ENCODE data around the gene BRAT1.

The BRAT1 gene

DNA sequence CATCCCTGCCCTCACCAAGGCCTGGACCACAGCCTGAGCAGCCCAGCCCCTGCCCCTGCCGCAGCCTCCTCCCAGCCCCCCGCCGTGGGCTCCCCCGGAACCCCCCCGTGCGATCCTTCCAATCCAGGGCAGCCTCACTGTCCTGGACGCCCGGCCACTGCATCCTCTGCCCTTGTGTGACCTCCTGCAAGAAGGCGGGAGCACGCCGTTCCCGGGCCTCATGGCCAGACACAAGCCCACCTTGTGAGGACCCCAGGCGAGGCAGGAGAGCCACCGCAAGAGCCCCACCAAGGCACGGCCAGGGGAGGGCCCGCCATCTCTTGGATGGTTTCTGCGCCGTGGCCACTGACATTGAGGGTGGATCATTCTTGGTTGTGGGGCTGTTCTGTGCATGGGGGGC lies 43.6 kb downstream of the BRAT1 start:
- Histone ChIP-seq H3K9me3 (replicated peaks; ENCODE audit: insufficient read depth, low read length) (no peaks in the 10 kb centered on the region), H3K4me2 (ENCODE audit: low read depth, low read length) (peak overlapping the region; percentile 50; the same call in 1 of the 2 replicates), H3F3A (ENCODE audit: insufficient read depth, low read length) (peaks cover 5% of the 10 kb centered on the region; the same call in 1 of the 2 replicates), H3K9ac (ENCODE audit: low read length) (no peak overlapping the region; the same call in 1 of the 2 replicates), H3K27me3 (replicated peaks; ENCODE audit: insufficient read depth, low read length) (peaks cover 30% of the 10 kb centered on the region), H3K79me2 (ENCODE audit: low read length) (no peaks in the 10 kb centered on the region), H3K36me3 (replicated peaks; ENCODE audit: insufficient read depth, low read length) (no peaks in the 10 kb centered on the region), H3K4me1 (ENCODE audit: low read length) (peaks cover 24% of the 10 kb centered on the region), H4K20me1 (ENCODE audit: insufficient read depth, low read length) (no peaks in the 10 kb centered on the region), H2AFZ (ENCODE audit: low read length) (peak overlapping the region; percentile 96), H3K4me3 (ENCODE audit: low read length) (no peak overlapping the region), H3K27ac (ENCODE audit: low read length) (no peak overlapping the region), H3K9me2 (replicated peaks; ENCODE audit: insufficient read depth, low read length) (no peaks in the 10 kb centered on the region)
- no peak for DNase-seq
- TF ChIP-seq EZH2phosphoT487 (IDR thresholded peaks at IDR 0.05; ENCODE audit: low read length) (no peak), EZH2 (optimal IDR thresholded peaks at IDR 0.05; ENCODE audit: low read depth, low read length) (no peak)
- TF ChIP-seq, protein P1, sequence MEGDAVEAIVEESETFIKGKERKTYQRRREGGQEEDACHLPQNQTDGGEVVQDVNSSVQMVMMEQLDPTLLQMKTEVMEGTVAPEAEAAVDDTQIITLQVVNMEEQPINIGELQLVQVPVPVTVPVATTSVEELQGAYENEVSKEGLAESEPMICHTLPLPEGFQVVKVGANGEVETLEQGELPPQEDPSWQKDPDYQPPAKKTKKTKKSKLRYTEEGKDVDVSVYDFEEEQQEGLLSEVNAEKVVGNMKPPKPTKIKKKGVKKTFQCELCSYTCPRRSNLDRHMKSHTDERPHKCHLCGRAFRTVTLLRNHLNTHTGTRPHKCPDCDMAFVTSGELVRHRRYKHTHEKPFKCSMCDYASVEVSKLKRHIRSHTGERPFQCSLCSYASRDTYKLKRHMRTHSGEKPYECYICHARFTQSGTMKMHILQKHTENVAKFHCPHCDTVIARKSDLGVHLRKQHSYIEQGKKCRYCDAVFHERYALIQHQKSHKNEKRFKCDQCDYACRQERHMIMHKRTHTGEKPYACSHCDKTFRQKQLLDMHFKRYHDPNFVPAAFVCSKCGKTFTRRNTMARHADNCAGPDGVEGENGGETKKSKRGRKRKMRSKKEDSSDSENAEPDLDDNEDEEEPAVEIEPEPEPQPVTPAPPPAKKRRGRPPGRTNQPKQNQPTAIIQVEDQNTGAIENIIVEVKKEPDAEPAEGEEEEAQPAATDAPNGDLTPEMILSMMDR (IDR thresholded peaks at IDR 0.05; ENCODE audit: low read length): no peak

DNA sequence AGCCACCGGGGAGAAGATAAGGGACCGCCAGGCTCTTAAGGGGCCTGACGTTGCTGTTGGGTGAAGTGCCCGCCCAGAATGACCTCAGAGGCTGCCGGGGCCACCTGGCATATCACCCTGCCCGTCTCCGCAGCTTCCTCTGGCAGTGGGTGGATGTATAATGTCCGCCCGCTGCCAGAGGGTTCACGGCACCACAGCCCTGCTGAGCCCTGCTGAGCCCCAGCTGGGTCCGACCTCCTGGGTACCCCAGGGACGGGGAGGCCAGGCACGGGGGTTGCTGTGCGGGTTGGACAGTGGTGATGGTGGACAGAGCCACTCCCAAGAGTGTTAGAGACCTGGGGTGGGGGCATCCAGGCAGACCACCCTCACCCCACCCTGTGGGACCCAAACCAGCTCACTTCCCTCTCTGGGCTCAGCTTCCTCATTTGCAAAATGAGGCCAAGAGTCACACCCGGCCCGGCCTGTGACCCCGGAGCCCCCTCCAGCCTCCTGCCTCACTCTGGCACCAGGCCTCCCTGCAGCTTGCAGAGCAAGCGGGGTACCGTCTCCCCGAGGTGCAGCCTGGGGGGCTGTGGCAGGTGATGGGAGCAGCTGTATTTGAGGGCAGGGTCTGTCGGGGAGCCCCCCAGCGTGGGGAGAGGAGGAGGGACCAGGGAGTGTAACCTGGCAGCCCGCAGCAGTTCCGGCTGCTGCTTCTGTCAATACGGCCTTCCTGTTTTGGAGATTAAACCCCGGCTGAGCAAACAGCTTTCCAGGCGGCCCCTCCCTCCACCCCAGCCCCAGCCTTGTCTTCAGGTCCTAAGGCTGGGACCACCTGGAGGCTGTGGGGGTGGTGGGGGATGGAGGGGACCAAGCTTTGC lies 44.2 kb downstream of the BRAT1 start:
- Histone ChIP-seq H3K36me3 (replicated peaks; ENCODE audit: insufficient read depth, low read length) (no peaks in the 10 kb centered on the region), H3K4me1 (ENCODE audit: low read length) (peaks cover 24% of the 10 kb centered on the region), H3K79me2 (ENCODE audit: low read length) (no peaks in the 10 kb centered on the region), H3K4me3 (ENCODE audit: low read length) (no peak overlapping the region), H3K27ac (ENCODE audit: low read length) (no peak overlapping the region), H3K9me2 (replicated peaks; ENCODE audit: insufficient read depth, low read length) (no peaks in the 10 kb centered on the region), H3K4me2 (ENCODE audit: low read depth, low read length) (peak overlapping the region; percentile 50; the same call in 1 of the 2 replicates), H3K27me3 (replicated peaks; ENCODE audit: insufficient read depth, low read length) (peaks cover 30% of the 10 kb centered on the region), H2AFZ (ENCODE audit: low read length) (peak overlapping the region; percentile 96), H3K9ac (ENCODE audit: low read length) (no peak overlapping the region; the same call in 1 of the 2 replicates), H3F3A (ENCODE audit: insufficient read depth, low read length) (peaks cover 5% of the 10 kb centered on the region; the same call in 1 of the 2 replicates), H4K20me1 (ENCODE audit: insufficient read depth, low read length) (no peaks in the 10 kb centered on the region), H3K9me3 (replicated peaks; ENCODE audit: insufficient read depth, low read length) (no peaks in the 10 kb centered on the region)
- TF ChIP-seq EZH2phosphoT487 (IDR thresholded peaks at IDR 0.05; ENCODE audit: low read length): no peak
- TF ChIP-seq, protein P1 (IDR thresholded peaks at IDR 0.05; ENCODE audit: low read length): no peak
- no peak for TF ChIP-seq EZH2 (optimal IDR thresholded peaks at IDR 0.05; ENCODE audit: low read depth, low read length)
- no peak for DNase-seq

DNA sequence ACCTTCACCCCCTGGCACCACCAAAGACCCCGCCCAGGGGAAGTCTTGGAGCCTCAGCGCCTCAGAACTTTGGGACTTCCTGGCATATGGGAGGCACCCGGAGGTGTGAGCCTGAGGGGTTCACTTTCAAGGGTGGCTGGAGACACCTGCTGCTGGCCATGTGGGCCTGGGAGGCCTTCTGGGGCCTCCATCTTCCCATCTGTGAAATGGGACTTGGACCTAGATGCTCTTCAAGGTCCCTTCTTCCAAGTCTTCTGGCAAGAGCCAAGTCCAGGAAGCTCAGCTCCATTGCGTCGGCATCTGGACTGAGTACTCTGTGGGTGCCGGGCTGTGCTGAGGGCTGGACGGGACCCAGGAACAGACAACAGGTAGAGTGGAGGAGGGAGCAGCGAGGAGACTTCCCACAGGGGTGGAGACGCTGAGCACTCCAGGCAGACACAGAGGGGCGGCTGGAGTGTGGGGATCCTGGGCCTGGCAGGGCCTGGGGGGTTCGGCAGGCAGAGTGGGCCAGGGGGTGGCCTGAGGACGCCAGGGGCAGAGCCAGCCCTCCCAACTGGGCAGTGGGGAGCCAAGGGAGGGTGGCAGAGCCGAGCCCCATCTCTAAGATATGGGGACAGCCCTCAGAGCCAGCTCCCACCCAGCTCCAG lies 45.1 kb downstream of the BRAT1 start:
- no peak overlapping the region for H2AFZ ChIP-seq (ENCODE audit: low read length)
- no peaks in the 10 kb centered on the region for H3K36me3 ChIP-seq (replicated peaks; ENCODE audit: insufficient read depth, low read length)
- no peak overlapping the region for H3K9ac ChIP-seq (ENCODE audit: low read length)
- peaks cover 5% of the 10 kb centered on the region; the same call in 1 of the 2 replicates for H3F3A ChIP-seq (ENCODE audit: insufficient read depth, low read length)
- no peaks in the 10 kb centered on the region for H3K9me2 ChIP-seq (replicated peaks; ENCODE audit: insufficient read depth, low read length)
- H4K20me1 ChIP-seq (ENCODE audit: insufficient read depth, low read length): no peaks in the 10 kb centered on the region
- TF ChIP-seq EZH2 (optimal IDR thresholded peaks at IDR 0.05; ENCODE audit: low read depth, low read length) (no peak), EZH2phosphoT487 (IDR thresholded peaks at IDR 0.05; ENCODE audit: low read length) (no peak)
- TF ChIP-seq, protein P1 (IDR thresholded peaks at IDR 0.05; ENCODE audit: low read length): no peak
- peaks cover 24% of the 10 kb centered on the region for H3K4me1 ChIP-seq (ENCODE audit: low read length)
- no peak overlapping the region for H3K27ac ChIP-seq (ENCODE audit: low read length)
- H3K9me3 ChIP-seq (replicated peaks; ENCODE audit: insufficient read depth, low read length): no peaks in the 10 kb centered on the region
- no peaks in the 10 kb centered on the region for H3K79me2 ChIP-seq (ENCODE audit: low read length)
- no peak overlapping the region for H3K4me3 ChIP-seq (ENCODE audit: low read length)
- no peak for DNase-seq
- peaks cover 31% of the 10 kb centered on the region for H3K27me3 ChIP-seq (replicated peaks; ENCODE audit: insufficient read depth, low read length)
- H3K4me2 ChIP-seq (ENCODE audit: low read depth, low read length): no peak overlapping the region
